ENCODE results near the gene ANKDD1B. TPM values are rescaled to one million over a fixed set of nuclear protein-coding genes. Genes with fewer than 3 reads are reported as not detected.

The ANKDD1B gene
- total RNA-seq, 3 donors from 2014 or later (not counting 1 experiment from before 2014, with no cell fraction given) = 0.52 to 0.66 (median 0.55) TPM

DNA sequence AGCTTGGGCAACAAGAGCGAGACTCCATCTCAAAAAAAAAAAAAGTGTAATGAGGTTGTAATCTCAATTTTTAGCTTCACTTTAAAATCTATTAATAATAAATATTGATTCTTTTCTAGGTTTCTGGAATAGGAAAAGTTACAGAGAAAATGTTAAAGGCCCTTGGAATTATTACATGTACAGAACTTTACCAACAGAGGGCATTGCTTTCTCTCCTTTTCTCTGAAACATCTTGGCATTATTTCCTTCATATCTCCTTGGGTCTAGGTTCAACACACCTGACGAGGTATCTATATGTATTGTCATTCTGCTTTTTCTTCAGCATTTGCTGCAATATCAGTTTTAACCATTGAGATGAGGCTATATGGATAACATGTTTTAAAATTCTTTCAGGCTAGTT is 26.6 kb upstream of the ANKDD1B start:
- WGBS (ENCODE audit: insufficient coverage) = 100% methylated on average over 1 of the region's 2 CpGs
- Mint-ChIP-seq H3K4me3 (no peak overlapping the region), H3K9me3 (no peaks in the 10 kb centered on the region), H3K27ac (no peak overlapping the region), H3K36me3 (peaks cover 10% of the 10 kb centered on the region), H3K27me3 (ENCODE audit: low read depth in 2 of 2) (no peaks in the 10 kb centered on the region), H3K4me1 (no peaks in the 10 kb centered on the region)
- Histone ChIP-seq H3K4me1 (ENCODE audit: control insufficient read depth, insufficient read depth, low read length) (no peaks in the 10 kb centered on the region), H3K9me3 (ENCODE audit: control insufficient read depth, insufficient read depth, low read length) (no peaks in the 10 kb centered on the region), H3K4me3 (ENCODE audit: low read length) (no peak overlapping the region), H3K36me3 (ENCODE audit: control insufficient read depth, insufficient read depth, low read length) (peaks cover 19% of the 10 kb centered on the region), H3K27me3 (ENCODE audit: control insufficient read depth, insufficient read depth, low read length) (no peaks in the 10 kb centered on the region), H3K27ac (ENCODE audit: low read length) (no peak overlapping the region)
- TF ChIP-seq, protein P1, sequence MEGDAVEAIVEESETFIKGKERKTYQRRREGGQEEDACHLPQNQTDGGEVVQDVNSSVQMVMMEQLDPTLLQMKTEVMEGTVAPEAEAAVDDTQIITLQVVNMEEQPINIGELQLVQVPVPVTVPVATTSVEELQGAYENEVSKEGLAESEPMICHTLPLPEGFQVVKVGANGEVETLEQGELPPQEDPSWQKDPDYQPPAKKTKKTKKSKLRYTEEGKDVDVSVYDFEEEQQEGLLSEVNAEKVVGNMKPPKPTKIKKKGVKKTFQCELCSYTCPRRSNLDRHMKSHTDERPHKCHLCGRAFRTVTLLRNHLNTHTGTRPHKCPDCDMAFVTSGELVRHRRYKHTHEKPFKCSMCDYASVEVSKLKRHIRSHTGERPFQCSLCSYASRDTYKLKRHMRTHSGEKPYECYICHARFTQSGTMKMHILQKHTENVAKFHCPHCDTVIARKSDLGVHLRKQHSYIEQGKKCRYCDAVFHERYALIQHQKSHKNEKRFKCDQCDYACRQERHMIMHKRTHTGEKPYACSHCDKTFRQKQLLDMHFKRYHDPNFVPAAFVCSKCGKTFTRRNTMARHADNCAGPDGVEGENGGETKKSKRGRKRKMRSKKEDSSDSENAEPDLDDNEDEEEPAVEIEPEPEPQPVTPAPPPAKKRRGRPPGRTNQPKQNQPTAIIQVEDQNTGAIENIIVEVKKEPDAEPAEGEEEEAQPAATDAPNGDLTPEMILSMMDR (IDR thresholded peaks at IDR 0.05) = no peak
- no peak for DNase-seq
- intact Hi-C loops (cut with micrococcal nuclease) = no loop called here
- no peak for ATAC-seq

DNA sequence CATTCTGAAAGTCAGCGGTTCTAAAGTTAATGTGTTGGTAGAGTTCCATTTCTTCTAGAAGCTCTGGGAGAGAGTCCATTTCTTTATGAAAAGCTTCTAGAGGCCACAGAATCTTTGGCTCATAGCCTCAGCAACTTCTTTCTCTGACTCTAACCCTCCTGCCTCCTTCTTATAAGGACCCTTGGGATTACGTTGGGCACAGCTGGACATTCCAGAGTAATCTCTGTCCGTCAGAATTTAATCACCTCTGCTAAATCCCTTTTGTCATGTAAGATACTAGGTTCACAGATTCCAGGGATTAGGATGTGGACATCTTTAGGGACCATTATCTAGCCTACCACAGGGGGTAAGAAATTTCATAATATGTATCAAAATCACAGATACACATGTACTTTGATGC is 22.6 kb upstream of the ANKDD1B start:
- Histone ChIP-seq H3K27ac (ENCODE audit: low read length) (no peak overlapping the region), H3K9me3 (ENCODE audit: control insufficient read depth, insufficient read depth, low read length) (no peaks in the 10 kb centered on the region), H3K36me3 (ENCODE audit: control insufficient read depth, insufficient read depth, low read length) (peaks cover 30% of the 10 kb centered on the region), H3K27me3 (ENCODE audit: control insufficient read depth, insufficient read depth, low read length) (no peaks in the 10 kb centered on the region), H3K4me3 (ENCODE audit: low read length) (no peak overlapping the region), H3K4me1 (ENCODE audit: control insufficient read depth, insufficient read depth, low read length) (no peaks in the 10 kb centered on the region)
- DNase-seq (no peak), ATAC-seq (no peak)
- peaks cover 10% of the 10 kb centered on the region for H3K36me3 Mint-ChIP-seq
- no peaks in the 10 kb centered on the region for H3K27me3 Mint-ChIP-seq (ENCODE audit: low read depth in 2 of 2)
- H3K4me1 Mint-ChIP-seq = no peaks in the 10 kb centered on the region
- intact Hi-C loops (cut with micrococcal nuclease) = no loop called here
- no peak overlapping the region for H3K27ac Mint-ChIP-seq
- H3K4me3 Mint-ChIP-seq = no peak overlapping the region
- H3K9me3 Mint-ChIP-seq = no peaks in the 10 kb centered on the region
- 89% methylated on average over 1 of the region's 3 CpGs for WGBS (ENCODE audit: insufficient coverage)
- TF ChIP-seq, protein P1 (IDR thresholded peaks at IDR 0.05) = no peak

DNA sequence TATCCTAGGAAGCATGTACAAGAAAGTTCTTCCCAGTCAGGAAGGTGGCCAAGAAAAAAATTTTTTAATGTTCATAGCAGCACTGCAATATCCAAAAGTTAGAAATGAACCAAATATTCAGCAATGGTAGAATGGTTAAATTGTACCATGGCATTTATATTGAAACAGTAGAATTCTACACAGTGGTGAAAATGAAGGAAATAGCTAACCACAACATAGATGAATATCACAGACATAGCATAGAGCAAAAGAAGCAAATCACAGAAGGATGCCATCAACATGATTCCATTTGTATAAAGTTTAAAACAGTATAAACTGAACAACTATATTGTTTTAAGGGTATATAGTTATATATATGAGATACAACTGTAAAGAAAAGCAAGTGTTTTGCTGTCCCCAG is 10.7 kb upstream of the ANKDD1B start:
- TF ChIP-seq, protein P1 (IDR thresholded peaks at IDR 0.05) = no peak
- Mint-ChIP-seq H3K27me3 (ENCODE audit: low read depth in 2 of 2) (no peaks in the 10 kb centered on the region), H3K27ac (no peak overlapping the region), H3K9me3 (no peaks in the 10 kb centered on the region), H3K36me3 (no peaks in the 10 kb centered on the region), H3K4me1 (peaks cover 0 to 6% of the 10 kb centered on the region in 2 donors), H3K4me3 (no peak overlapping the region)
- no peak for ATAC-seq
- H3K27ac ChIP-seq (ENCODE audit: low read length) = no peak overlapping the region
- no peak overlapping the region for H3K4me3 ChIP-seq (ENCODE audit: low read length)
- H3K4me1 ChIP-seq (ENCODE audit: control insufficient read depth, insufficient read depth, low read length) = no peaks in the 10 kb centered on the region
- no peaks in the 10 kb centered on the region for H3K27me3 ChIP-seq (ENCODE audit: control insufficient read depth, insufficient read depth, low read length)
- H3K36me3 ChIP-seq (ENCODE audit: control insufficient read depth, insufficient read depth, low read length) = peaks cover 8% of the 10 kb centered on the region
- DNase-seq = no peak
- no peaks in the 10 kb centered on the region for H3K9me3 ChIP-seq (ENCODE audit: control insufficient read depth, insufficient read depth, low read length)
- intact Hi-C loops (cut with micrococcal nuclease) = no loop called here

DNA sequence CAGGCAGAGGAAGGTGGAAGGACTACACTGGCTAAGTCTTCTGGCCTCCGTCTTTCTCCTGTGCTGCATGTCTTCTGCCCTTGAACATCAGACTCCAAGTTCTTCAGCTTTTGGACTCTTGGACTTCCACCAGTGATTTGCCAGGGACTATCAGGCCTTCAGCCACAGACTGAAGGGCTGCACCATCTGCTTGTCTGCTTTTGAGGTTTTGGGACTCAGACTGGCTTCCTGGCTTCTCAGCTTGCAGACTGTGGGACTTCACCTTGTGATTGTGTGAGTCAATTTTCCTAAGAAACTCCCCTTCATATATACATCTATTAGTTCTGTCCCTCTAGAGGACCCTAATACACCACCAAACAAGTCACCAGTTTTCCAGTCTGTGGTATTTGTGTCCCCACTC is 9.7 kb upstream of the ANKDD1B start:
- H3K27me3 Mint-ChIP-seq (ENCODE audit: low read depth in 2 of 2) = no peaks in the 10 kb centered on the region

More for the DNA sequence above, 9.7 kb upstream of the ANKDD1B start:
- TF ChIP-seq, protein P1 (IDR thresholded peaks at IDR 0.05) = no peak
- DNase-seq = no peak
- Histone ChIP-seq H3K27me3 (ENCODE audit: control insufficient read depth, insufficient read depth, low read length) (no peaks in the 10 kb centered on the region), H3K36me3 (ENCODE audit: control insufficient read depth, insufficient read depth, low read length) (peaks cover 8% of the 10 kb centered on the region), H3K27ac (ENCODE audit: low read length) (no peak overlapping the region), H3K4me3 (ENCODE audit: low read length) (no peak overlapping the region), H3K9me3 (ENCODE audit: control insufficient read depth, insufficient read depth, low read length) (no peaks in the 10 kb centered on the region), H3K4me1 (ENCODE audit: control insufficient read depth, insufficient read depth, low read length) (no peaks in the 10 kb centered on the region)
- no peak for ATAC-seq
- Mint-ChIP-seq H3K4me3 (no peak overlapping the region), H3K36me3 (no peaks in the 10 kb centered on the region), H3K9me3 (no peaks in the 10 kb centered on the region), H3K27ac (no peak overlapping the region), H3K4me1 (peaks cover 0 to 6% of the 10 kb centered on the region in 2 donors)
- intact Hi-C loops (cut with micrococcal nuclease) = no loop called here
- 83% methylated on average over 1 of the region's 1 CpG for WGBS (ENCODE audit: insufficient coverage)
